GM23338 (cell line): ENCODE measurements around the gene CCND1.

Experiments used
- CREB1 ChIP-seq: fragments of 250-450 bp; sonication (Bioruptor Pico); IDR thresholded peaks from 2 replicates; pipeline ENCODE4 v1.5.0; 2020; ENCODE audit warnings: low read depth, mild to moderate bottlenecking, moderate library complexity
- CTCF ChIP-seq, 2 experiments: fragments of 200-600 bp in 1 of 2; sonication (generic) in 1 of 2; conservative IDR thresholded peaks; 2 replicates each; pipeline versions ENCODE4 v1.5.1 to v1.6.1; 2016 to 2017; ENCODE audit warnings: antibody characterized with exemption in 2 of 2, low read depth in 2 of 2, mild to moderate bottlenecking in 2 of 2, moderate library complexity in 1 of 2
- EZH2phosphoT487 ChIP-seq: fragments of 200-600 bp; sonication (generic); IDR thresholded peaks from one replicate; pipeline ENCODE4 v1.8.1; 2018; ENCODE audit warnings: antibody characterized with exemption; ENCODE audit not compliant: unreplicated experiment
- JUNB ChIP-seq: IDR thresholded peaks from one replicate; pipeline ENCODE4 v1.6.1; 2016; ENCODE audit warnings: antibody characterized with exemption; ENCODE audit not compliant: unreplicated experiment
- POLR2AphosphoS5 ChIP-seq: IDR thresholded peaks from 2 replicates; pipeline ENCODE4 v1.6.1; 2016; ENCODE audit warnings: antibody characterized with exemption, low read depth

- no peak for TF ChIP-seq CTCF (conservative IDR thresholded peaks at IDR 0.05; ENCODE audit: low read depth in 2 of 2)
- TF ChIP-seq CREB1 (CRISPR knock-in tag): no peak
- TF ChIP-seq POLR2AphosphoS5: no peak
- TF ChIP-seq EZH2phosphoT487: no peak
- TF ChIP-seq JUNB: no peak
These were observed 5.0 kb downstream of the CCND1 start for GRCh38 chr11:69645801-69646492.
